ENCODE data around the gene HJV. TPM values are rescaled to one million over a fixed set of nuclear protein-coding genes. Genes with fewer than 3 reads are reported as not detected.

Gene HJV
- total RNA-seq, 1 experiment from 2014 or later, result not detected

DNA sequence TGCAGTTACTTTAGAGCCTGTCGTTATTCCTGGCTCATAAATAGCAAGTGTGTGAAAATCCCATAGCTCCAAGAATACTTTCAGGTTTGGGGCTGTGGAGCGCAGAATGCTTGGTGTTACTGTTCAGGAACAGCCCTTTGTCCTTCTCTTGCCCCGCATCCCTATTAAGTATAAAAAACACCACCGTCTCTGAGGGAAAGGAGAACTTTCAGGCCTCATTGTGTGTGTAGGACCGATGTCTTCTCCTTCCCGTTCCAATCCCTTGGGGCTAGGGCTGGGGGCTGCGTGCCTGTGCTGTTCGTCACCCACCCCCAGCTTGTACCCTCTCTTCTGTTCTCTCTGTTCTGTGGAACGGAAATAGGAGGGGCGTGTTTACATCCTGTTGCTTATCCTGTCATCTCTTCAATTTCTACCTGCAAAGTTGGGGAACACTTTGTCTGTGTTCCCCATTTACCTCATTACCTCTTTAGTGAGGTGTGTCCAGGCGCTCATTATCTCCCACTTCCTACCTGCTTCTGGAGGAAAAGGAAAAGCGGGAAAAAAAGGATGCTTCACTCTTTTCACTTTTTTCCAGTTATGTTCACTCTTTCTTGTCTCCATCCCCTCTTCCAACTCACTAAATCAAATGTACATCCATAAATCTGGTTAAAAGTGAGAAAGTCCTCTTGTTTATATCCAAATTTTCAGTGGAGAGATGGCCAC lies 24.4 kb downstream of the HJV start:
- Histone ChIP-seq H3K79me2 (ENCODE audit: insufficient read depth, low read length) (no peaks in the 10 kb centered on the region), H3K9ac (ENCODE audit: low read length) (no peak overlapping the region), H3K4me3 (replicated peaks in 1 of 2; ENCODE audit: low read depth in 1 of 2, low read length in 2 of 2) (no peak overlapping the region), H4K20me1 (ENCODE audit: insufficient read depth) (no peaks in the 10 kb centered on the region), H2AFZ (ENCODE audit: low read depth, low read length, poor library complexity, severe bottlenecking) (no peak overlapping the region), H3K9me2 (ENCODE audit: insufficient read depth) (no peaks in the 10 kb centered on the region), H3K36me3 (ENCODE audit: control insufficient read depth in 1 of 2, insufficient read depth in 2 of 2, low read length in 2 of 2) (no peaks in the 10 kb centered on the region), H3K4me1 (ENCODE audit: control insufficient read depth in 1 of 2, insufficient read depth in 2 of 2, low read length in 2 of 2) (no peaks in the 10 kb centered on the region), H3K4me2 (ENCODE audit: low read length) (no peak overlapping the region), H3K9me3 (ENCODE audit: control insufficient read depth in 1 of 2, insufficient read depth in 1 of 2, low read depth in 1 of 2, low read length in 2 of 2) (no peaks in the 10 kb centered on the region), H3K27ac (ENCODE audit: low read depth, low read length) (no peak overlapping the region), H3K27me3 (ENCODE audit: insufficient read depth, low read length) (no peaks in the 10 kb centered on the region)
- TF ChIP-seq ZNF274 (IDR thresholded peaks at IDR 0.05; ENCODE audit: low read depth, low read length), result no peak
- TF ChIP-seq EZH2 (IDR thresholded peaks at IDR 0.05), result no peak
- TF ChIP-seq ZFX (IDR thresholded peaks at IDR 0.05), result no peak
- no peak for TF ChIP-seq CEBPB (IDR thresholded peaks at IDR 0.05; ENCODE audit: low read depth)
- TF ChIP-seq, protein P1, sequence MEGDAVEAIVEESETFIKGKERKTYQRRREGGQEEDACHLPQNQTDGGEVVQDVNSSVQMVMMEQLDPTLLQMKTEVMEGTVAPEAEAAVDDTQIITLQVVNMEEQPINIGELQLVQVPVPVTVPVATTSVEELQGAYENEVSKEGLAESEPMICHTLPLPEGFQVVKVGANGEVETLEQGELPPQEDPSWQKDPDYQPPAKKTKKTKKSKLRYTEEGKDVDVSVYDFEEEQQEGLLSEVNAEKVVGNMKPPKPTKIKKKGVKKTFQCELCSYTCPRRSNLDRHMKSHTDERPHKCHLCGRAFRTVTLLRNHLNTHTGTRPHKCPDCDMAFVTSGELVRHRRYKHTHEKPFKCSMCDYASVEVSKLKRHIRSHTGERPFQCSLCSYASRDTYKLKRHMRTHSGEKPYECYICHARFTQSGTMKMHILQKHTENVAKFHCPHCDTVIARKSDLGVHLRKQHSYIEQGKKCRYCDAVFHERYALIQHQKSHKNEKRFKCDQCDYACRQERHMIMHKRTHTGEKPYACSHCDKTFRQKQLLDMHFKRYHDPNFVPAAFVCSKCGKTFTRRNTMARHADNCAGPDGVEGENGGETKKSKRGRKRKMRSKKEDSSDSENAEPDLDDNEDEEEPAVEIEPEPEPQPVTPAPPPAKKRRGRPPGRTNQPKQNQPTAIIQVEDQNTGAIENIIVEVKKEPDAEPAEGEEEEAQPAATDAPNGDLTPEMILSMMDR (IDR thresholded peaks at IDR 0.05 in 2 of 3, conservative IDR thresholded peaks at IDR 0.05 in 1 of 3; ENCODE audit: borderline replicate concordance in 1 of 3, insufficient read depth in 1 of 3, low read depth in 2 of 3, low read length in 2 of 3), result no peak
- TF ChIP-seq EGR1 (IDR thresholded peaks at IDR 0.05; ENCODE audit: low read depth), result no peak
- no peak for TF ChIP-seq EZH2phosphoT487 (IDR thresholded peaks at IDR 0.05; ENCODE audit: borderline replicate concordance)
- no peak for TF ChIP-seq RAD21 (IDR thresholded peaks at IDR 0.05; ENCODE audit: low read depth)
- TF ChIP-seq SRF (IDR thresholded peaks at IDR 0.05; ENCODE audit: low read depth), result no peak
- no peak for TF ChIP-seq ELF1 (IDR thresholded peaks at IDR 0.05; ENCODE audit: borderline replicate concordance, low read depth)
- TF ChIP-seq MAX (IDR thresholded peaks at IDR 0.05), result no peak
- TF ChIP-seq YY1 (IDR thresholded peaks at IDR 0.05; ENCODE audit: extremely low read depth, insufficient replicate concordance, low read depth, low read length), result no peak
- TF ChIP-seq SP1 (IDR thresholded peaks at IDR 0.05; ENCODE audit: low read depth), result no peak
- no peak for TF ChIP-seq SIN3A (IDR thresholded peaks at IDR 0.05; ENCODE audit: low read depth)
- TF ChIP-seq FOSL1 (IDR thresholded peaks at IDR 0.05; ENCODE audit: low read depth), result no peak
- no peak for TF ChIP-seq POLR2A (IDR thresholded peaks at IDR 0.05; ENCODE audit: borderline replicate concordance, extremely low read depth, insufficient read depth, insufficient read length)
- no peak for TF ChIP-seq REST (IDR thresholded peaks at IDR 0.05; ENCODE audit: low read depth)
- ChIA-PET RAD21 (ENCODE audit: low non-redundant PET in 1 of 2, low total read pairs in 2 of 2, uncharacterized antibody in 2 of 2, unreplicated experiment in 2 of 2) (no interaction called here), POLR2A (interaction anchor here (1.4 kb wide), 1 partner anchor 10 kb away, joined by 3 read pairs; no protein-coding TSS in a partner anchor), CTCF (no interaction called here)
- no TSS peak for BruUV-seq (replicated peaks)
- no peak for DNase-seq (ENCODE audit: low read depth, low spot score)
- no peak for ATAC-seq
- intact Hi-C loops (cut with micrococcal nuclease), result no loop called here
